HL-60/S4 (cell line): ENCODE data around the gene R3HDML.

ENCODE experiments used
- in situ Hi-C: fragments of 300-500 bp; cut with MboI; formaldehyde crosslinking; loops from 2 replicates; pipeline ENCODE4 v1.14.3; 2022; ENCODE audit warnings: low sequenced_read_pairs

The R3HDML gene

DNA sequence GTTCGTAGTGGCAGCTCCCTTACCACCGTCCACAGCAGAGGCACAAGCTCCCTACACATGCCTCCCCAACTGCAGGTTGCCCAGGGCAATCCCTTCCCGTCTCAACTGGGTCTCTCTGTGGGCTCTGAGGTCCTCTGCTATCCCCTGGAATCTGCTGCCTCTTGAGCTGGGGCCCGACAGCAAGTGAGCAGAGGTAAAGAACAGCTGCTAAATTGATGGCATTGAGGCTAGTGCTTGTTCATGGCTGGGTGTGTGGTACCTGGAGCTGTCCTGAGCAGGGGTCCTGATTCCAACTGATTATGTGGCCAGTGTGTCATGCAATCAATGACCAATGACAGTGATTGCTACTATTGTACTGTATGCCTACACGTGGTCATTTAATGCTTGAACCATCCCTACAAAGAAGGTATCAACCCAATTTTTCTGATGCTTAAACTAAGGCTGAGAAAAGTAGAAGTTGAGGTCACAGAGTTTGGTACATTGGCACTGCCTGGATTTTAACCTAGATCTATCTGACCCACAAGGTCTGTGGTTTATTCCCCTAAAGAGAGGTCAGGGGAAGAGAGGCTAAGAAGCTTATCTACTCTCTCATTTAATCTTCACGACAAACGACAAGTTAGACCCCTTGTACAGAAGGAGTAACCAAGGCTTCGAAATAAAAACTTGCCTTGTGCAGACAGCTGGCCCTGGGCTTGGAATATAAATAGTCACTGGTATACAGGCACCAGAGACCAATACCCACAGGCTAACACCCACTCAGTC lies 59.7 kb downstream of the R3HDML start:
- in situ Hi-C loops = loop anchor here (10.0 kb wide), 1 partner anchor 218 kb away; no protein-coding TSS in a partner anchor

GRCh38 chr20:44398335-44398734 lies 61.5 kb downstream of the R3HDML start:
- in situ Hi-C loops = loop anchor here (10.0 kb wide), 1 partner anchor 216 kb away; no protein-coding TSS in a partner anchor

DNA sequence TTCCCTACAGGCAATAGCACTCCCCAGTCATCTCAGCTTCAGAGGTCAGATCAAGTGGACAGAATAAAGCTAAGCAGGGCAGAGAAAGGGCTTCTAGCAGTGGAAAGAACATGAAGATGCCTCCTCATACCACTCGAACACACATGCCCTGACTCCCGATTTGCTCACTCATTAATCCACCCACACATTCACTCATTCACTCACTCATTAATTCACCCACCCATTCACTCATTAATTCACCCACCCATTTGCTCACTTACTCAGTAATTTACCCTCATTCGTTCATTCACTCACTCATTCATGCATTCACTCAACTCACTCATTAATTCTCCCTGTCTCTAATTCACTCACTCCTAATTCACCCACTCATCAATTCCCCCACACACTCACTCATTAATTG lies 62.6 kb downstream of the R3HDML start:
- in situ Hi-C loops = loop anchor here (10.0 kb wide), 1 partner anchor 215 kb away; no protein-coding TSS in a partner anchor

- in situ Hi-C loops = no loop called here
Observed at GRCh38 chr20:44400671-44400969, 63.8 kb downstream of the R3HDML start.
